D721Med (cell line): ENCODE results near the gene BIN2.
A peak's percentile ranks its signal among the peaks of the same experiment; 100 is the strongest.

Source experiments
- DNase-seq: peaks from one replicate; pipeline ENCODE4 v3.0.0; 2011; ENCODE audit warnings: low spot score; ENCODE audit not compliant: insufficient read length
- FAIRE-seq: peaks from 2 replicates; lab custom pipeline; 2011; peaks lifted over from hg19 to GRCh38; lab: Jason Lieb, UNC
- TF ChIP-seq, protein P1 (sequence below): IDR thresholded peaks from 2 replicates; pipeline ENCODE4 v1.5.1; 2012; ENCODE audit warnings: mild to moderate bottlenecking, control low read depth; ENCODE audit not compliant: insufficient read depth; ENCODE audit errors: missing control alignments

Gene BIN2

DNA sequence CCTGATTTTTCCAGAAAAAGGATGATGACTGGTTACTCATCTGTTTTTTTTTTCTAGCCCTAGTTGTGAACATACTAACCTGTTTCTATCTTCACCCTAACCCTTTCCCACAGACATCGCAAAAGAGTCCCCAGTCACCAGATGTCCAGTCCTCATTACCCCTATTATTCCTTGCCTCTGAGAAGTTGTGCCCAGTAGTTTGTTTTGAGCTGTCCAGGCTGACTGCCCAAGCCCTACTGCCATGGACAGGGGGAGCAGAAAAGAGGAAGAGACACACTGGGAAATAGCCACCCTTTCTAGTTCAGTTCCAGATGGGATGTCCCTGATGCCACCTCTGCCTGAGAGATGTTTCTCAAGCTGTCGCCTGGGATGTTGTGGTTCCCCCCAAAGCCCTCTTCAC is 36.3 kb upstream of the BIN2 start:
- FAIRE-seq (no peak), DNase-seq (no peak)
- TF ChIP-seq, protein P1, sequence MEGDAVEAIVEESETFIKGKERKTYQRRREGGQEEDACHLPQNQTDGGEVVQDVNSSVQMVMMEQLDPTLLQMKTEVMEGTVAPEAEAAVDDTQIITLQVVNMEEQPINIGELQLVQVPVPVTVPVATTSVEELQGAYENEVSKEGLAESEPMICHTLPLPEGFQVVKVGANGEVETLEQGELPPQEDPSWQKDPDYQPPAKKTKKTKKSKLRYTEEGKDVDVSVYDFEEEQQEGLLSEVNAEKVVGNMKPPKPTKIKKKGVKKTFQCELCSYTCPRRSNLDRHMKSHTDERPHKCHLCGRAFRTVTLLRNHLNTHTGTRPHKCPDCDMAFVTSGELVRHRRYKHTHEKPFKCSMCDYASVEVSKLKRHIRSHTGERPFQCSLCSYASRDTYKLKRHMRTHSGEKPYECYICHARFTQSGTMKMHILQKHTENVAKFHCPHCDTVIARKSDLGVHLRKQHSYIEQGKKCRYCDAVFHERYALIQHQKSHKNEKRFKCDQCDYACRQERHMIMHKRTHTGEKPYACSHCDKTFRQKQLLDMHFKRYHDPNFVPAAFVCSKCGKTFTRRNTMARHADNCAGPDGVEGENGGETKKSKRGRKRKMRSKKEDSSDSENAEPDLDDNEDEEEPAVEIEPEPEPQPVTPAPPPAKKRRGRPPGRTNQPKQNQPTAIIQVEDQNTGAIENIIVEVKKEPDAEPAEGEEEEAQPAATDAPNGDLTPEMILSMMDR, result no peak

DNA sequence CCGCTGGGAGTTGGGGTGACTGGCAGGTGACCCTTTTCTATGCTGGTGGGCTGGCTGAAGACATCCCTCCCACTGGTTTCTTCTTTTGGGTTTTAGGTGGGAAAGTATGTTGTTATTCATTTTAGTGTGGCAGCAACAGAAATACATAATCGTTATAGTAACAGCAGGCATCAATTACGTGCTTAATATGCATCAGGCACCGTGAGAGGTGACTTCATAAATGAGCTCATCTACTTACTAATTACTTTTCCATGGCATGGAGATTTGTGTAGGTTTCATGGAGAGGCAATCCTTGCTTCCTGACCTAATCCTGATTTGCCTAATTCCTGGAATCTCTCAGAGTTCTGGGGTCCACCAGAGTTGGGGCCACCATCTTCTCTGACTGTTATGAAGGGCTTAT is 35.9 kb upstream of the BIN2 start:
- no peak for FAIRE-seq
- TF ChIP-seq, protein P1, result no peak
- DNase-seq, result no peak

DNA sequence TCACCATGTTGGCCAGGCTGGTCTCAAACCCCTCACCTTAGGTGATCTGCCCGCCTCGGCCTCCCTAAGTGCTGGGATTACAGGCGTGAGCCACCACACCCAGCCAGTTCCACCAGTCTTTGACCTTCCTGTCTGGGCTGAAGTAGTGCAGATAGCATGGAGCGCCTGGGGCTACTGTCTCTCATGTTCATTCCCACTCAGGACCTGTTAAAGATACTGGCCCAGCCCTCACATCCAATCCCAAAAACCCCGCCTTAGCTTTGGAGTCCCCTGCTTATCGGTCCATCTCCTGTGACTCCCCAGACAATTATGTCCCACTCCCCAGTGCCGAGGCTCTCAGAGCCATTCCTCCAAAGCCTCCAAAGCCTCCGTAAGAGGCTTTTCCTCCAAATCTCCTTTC is 34.5 kb upstream of the BIN2 start:
- TF ChIP-seq, protein P1, result no peak
- FAIRE-seq (no peak), DNase-seq (no peak)

DNA sequence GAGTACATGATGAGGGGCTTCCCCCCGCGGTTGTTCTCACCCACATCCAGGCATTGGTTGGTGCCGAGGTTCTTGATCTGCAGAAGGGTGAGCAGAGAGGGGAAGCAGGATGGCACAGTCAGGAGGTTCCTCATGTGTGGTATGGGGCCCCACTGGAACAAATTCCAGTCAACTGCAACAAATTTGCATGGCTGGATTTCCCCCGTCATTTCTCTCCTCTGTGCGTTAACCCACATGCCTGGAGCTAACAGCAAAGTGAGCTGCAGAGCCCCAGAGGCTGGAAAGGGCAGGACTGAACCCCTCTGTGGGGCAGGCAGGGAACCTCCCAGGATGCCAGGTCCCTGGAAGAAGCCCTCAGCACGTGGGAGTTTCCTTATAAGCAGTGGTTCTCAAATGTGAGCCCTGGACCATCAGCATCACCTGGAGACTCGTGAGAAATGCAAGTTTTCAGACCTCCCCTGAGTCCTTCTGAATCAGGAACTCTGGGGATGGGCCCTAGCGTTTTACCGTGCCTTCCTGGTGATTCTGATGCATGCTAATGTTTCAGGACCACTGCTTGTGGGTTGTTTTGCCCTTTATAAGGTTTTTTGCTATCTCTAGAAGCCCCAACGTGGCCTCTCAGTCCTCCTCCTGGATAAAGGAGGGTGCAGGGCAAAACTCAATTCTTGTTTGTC is 33.5 kb upstream of the BIN2 start:
- FAIRE-seq, result no peak
- no peak for DNase-seq
- TF ChIP-seq, protein P1, result no peak

DNA sequence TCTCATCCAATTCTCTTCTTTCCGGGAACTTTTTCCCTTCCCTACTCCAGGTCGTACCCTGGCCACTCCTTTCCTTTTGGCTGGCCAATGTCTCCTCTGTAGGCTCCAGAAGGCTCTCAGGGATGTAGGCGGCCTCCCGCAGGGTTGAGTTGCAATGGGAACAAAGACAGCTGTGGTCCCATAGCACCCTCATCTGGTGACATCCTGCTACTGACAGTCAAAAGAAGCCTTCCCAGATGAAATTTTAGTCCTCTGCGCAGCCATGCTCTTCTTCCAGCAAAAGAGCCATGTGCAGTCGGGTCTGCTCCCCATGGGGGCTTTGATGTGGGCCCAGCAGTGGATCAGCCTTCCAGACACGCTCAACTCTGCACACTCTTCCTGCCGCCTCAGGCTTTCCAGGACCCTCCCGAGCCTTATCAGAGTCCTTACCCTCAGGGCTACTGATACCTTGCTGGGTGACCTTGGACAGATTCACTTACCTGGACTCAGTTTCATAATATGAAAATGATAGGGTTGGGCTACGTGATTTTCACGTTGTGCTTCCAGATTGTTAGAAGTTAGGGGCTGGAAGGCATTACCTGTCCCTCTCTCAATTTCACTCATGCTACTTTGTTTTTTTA is 28.0 kb upstream of the BIN2 start:
- FAIRE-seq (no peak), DNase-seq (no peak)
- TF ChIP-seq, protein P1, result peak; percentile 37

DNA sequence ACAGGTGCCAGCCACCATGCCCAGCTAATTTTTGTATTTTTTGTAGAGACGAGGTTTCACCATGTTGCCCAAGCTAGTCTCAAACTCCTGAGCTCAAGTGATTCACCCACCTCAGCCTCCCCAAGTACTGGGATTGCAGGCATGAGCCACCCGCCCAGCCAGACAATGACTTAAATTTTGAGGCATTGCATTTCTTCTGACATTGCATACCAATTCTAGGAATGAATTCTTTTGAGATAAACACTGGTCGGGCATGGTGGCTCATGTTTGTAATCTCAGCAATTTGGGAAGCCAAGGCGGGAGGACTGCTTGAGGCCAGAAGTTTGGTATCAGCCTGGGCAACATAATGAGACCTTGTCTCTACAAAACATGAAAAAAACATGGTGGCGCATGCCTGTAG is 25.1 kb upstream of the BIN2 start:
- DNase-seq, result no peak
- TF ChIP-seq, protein P1, result no peak
- no peak for FAIRE-seq

DNA sequence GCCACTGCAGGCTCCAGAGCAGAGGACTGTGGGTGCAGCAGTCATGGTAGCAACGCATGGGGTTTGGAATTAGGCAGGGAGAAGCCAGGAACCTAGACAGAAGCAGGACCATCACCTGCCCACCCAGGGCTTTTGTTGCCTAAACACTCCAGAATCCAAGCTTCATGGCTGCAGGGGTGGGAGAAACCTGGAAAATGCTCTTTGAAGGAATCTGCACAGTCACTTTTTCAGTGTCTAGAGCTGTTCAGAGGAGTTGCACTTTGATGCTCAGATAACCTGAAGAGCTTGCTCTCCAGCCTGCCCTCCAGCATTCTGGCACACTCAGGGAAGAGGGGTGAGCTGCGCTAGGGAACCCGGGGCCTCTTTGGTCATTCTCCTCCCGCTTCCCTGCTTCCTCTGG is 24.1 kb upstream of the BIN2 start:
- DNase-seq (no peak), FAIRE-seq (no peak)
- TF ChIP-seq, protein P1, result no peak
